Testis (tissue), 2 donors: ENCODE measurements around the gene MEPCE.

Experiments used
- POLR2A ChIP-seq: fragments of 450-650 bp; IDR thresholded peaks from one replicate; pipeline ENCODE4 v1.6.1; 2017; ENCODE audit warnings: antibody characterized with exemption, mild to moderate bottlenecking, moderate library complexity
- TF ChIP-seq, protein P1 (sequence below), 3 experiments: fragments of 450-650 bp in 2 of 3; fragments of 200-600 bp in 1 of 3; sonication (generic) in 1 of 3; IDR thresholded peaks; one replicate each; pipeline ENCODE4 v1.5.1; 2016 to 2019; ENCODE audit warnings: antibody characterized with exemption in 3 of 3, mild to moderate bottlenecking in 2 of 3, moderate library complexity in 1 of 3

DNA sequence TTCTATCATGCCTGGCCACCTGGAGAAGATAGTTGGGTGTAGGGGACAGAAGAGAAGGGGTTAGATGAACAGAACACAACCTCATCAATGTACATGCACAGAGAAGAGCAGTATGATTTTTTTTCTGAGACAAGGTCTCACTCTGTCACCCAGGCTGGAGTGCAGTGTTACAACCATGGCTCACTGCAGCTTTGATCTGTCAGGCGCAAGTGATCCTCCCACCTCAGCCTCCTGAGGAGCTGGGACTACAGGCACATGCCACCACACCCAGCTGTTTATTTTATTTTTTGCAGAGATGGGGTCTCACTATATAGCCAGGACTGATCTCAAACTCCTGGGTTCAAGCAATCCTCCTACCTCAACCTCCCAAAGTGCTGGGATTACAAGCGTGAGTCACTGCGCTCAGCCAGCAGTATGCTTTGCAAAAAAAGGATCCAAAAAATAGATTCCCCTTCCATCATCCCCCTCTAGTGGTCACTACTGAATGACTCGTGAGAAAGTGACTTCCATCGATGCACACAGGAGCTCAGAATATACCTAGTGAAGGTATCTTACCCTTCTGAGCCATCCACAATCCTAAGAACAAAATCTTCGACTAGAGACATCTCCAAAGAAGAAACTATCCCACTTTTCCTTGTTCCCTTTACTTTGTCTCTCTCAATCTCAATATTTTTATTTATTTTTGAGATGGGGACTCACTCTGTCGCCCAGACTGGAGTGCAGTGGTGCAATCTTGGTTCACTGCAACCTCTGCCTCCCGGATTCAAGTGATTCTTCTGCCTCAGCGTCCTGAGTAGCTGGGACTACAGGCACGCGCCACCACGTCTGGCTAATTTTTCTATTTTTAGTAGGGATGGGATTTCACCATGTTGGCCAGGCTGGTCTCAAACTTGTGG, 22.1 kb upstream of the MEPCE start:
- TF ChIP-seq, protein P1, sequence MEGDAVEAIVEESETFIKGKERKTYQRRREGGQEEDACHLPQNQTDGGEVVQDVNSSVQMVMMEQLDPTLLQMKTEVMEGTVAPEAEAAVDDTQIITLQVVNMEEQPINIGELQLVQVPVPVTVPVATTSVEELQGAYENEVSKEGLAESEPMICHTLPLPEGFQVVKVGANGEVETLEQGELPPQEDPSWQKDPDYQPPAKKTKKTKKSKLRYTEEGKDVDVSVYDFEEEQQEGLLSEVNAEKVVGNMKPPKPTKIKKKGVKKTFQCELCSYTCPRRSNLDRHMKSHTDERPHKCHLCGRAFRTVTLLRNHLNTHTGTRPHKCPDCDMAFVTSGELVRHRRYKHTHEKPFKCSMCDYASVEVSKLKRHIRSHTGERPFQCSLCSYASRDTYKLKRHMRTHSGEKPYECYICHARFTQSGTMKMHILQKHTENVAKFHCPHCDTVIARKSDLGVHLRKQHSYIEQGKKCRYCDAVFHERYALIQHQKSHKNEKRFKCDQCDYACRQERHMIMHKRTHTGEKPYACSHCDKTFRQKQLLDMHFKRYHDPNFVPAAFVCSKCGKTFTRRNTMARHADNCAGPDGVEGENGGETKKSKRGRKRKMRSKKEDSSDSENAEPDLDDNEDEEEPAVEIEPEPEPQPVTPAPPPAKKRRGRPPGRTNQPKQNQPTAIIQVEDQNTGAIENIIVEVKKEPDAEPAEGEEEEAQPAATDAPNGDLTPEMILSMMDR (IDR thresholded peaks at IDR 0.05): peak; percentile 54 to 76 (median 74)
- TF ChIP-seq POLR2A: no peak
